ENCODE results near the gene HEBP1. TPM values are rescaled to one million over a fixed set of nuclear protein-coding genes. Genes with fewer than 3 reads are reported as not detected.

HEBP1 gene
- total and polyA plus RNA-seq, 4 donors, result 55.8 to 181 (median 75.6) TPM

DNA sequence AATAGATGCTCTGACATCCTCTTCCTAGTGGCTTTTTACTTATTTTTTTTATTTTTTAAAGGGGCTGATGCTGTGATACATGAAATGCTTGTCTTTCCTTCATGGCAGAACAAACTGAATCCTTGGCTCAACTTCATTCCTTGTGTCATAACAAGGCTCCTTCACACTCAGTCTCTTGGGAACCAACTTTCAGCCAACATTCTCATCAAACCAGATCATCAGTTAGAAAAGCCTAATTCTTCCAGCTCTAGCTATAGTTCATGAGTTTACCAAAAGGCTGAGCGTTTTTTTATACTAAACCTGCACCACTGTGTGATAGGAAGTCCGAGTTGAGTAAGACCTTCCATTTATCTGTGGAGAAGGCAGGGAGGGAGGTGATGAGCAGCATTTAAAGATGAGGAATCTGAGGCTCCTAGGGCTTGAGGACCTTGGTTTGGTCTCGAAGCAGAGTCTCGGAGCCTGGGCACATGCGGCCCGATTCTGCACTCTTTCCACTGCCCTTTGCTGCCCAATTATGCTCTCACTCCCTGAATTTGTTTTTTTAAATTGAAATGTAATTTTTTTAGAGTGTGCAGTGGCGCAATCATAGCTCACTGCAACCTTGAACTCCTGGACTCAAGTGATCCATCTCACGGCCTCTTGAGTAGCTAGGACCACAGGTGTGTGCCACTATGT is 56.3 kb downstream of the HEBP1 start:
- no peaks in the 10 kb centered on the region for H3K4me1 ChIP-seq (ENCODE audit: control insufficient read depth in 1 of 2, insufficient read depth in 2 of 2, low read length in 2 of 2)
- no peak for DNase-seq
- WGBS, 2 donors, result 86% methylated on average over 8 of the region's 8 CpGs
- no peaks in the 10 kb centered on the region for H3K36me3 ChIP-seq (ENCODE audit: control insufficient read depth in 1 of 2, insufficient read depth in 2 of 2, low read length in 1 of 2)
- H3K9me3 ChIP-seq (ENCODE audit: control insufficient read depth, low read length), result no peaks in the 10 kb centered on the region
- no peak for ATAC-seq (ENCODE audit: low FRiP score)
- no peaks in the 10 kb centered on the region for H3K27me3 ChIP-seq (ENCODE audit: control insufficient read depth in 1 of 2, insufficient read depth in 2 of 2, low read length in 1 of 2)
- no peak overlapping the region for H3K4me3 ChIP-seq (ENCODE audit: low read length in 2 of 2)
- H3K27ac ChIP-seq (ENCODE audit: low read depth in 1 of 2, low read length in 2 of 2), result no peak overlapping the region
- intact Hi-C loops (cut with DNase I), result no loop called here

DNA sequence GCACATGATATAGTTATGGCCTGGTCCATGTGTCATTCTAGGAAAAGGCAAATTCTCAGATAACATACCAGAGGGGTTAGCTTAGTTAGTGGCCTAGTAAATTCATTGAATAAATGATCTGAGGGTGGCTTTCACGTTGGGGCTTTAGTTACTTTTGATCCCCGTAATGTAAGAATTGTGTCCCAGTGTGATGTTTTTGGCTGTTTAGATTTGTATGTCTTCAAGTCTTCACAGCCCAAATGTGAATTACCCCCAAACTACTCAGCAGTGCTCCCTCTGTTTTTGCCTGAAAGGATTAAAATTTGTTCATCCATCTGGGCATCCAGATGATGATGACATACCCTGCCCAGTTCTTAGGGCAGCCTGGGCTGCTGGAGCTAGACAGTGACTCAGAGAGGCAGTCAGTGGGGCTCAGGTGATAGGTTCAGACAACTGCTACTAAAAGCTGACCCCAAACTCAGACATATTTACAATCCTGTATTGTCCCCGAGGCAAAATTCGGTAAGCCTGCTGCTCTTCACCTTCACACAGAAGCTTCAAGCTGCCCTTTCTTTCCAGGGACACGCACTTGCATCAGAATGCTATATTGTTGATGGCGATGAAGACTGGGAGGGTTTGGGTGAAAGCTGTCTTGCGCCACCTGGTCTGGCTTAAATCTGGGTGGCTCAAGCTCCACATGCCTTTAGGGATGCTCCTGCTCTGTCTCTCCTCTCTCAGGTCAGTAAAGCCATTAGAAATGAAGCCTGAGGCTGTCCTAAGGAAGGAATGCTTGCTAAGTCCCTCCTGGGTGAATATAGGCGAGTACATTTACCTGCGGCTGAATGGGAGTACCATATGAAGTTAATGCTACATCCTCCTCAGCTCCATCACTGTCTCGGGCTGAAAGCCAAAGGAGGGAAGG is 58.4 kb downstream of the HEBP1 start:
- ATAC-seq (ENCODE audit: low FRiP score), result no peak
- H3K27ac ChIP-seq (ENCODE audit: low read depth in 1 of 2, low read length in 2 of 2), result no peak overlapping the region
- H3K36me3 ChIP-seq (ENCODE audit: control insufficient read depth in 1 of 2, insufficient read depth in 2 of 2, low read length in 1 of 2), result peaks cover 0 to 2% of the 10 kb centered on the region in 2 donors
- 93 to 95% methylated on average over 10 of the region's 10 CpGs for WGBS, 2 donors
- DNase-seq, result no peak
- no peaks in the 10 kb centered on the region for H3K27me3 ChIP-seq (ENCODE audit: control insufficient read depth in 1 of 2, insufficient read depth in 2 of 2, low read length in 1 of 2)
- no peak overlapping the region for H3K4me3 ChIP-seq (ENCODE audit: low read length in 2 of 2)
- H3K4me1 ChIP-seq (ENCODE audit: control insufficient read depth in 1 of 2, insufficient read depth in 2 of 2, low read length in 2 of 2), result no peaks in the 10 kb centered on the region
- intact Hi-C loops (cut with DNase I), result no loop called here
- no peaks in the 10 kb centered on the region for H3K9me3 ChIP-seq (ENCODE audit: control insufficient read depth, low read length)

DNA sequence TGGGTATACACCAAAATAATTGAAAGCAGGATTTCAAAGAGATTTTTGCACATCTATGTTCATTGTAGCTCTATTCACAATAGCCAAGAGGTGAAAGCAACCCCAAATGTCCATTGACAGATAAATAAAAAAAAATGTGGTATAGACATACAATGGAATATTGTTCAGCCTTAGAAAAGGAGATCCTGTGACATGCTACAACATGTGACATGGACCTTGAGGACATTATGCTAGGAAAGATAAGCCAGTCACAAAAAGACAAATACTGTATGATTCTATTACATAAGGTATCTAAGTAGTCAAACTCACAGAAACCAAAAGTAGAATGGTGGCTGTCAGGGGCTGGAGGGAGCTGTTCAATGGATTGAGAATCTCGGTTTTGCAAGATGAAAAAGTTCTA is 60.2 kb downstream of the HEBP1 start:
- intact Hi-C loops (cut with DNase I), result no loop called here
- H3K4me1 ChIP-seq (ENCODE audit: control insufficient read depth in 1 of 2, insufficient read depth in 2 of 2, low read length in 2 of 2), result no peaks in the 10 kb centered on the region
- no peak overlapping the region for H3K4me3 ChIP-seq (ENCODE audit: low read length in 2 of 2)
- H3K27me3 ChIP-seq (ENCODE audit: control insufficient read depth in 1 of 2, insufficient read depth in 2 of 2, low read length in 1 of 2), result no peaks in the 10 kb centered on the region
- H3K9me3 ChIP-seq (ENCODE audit: control insufficient read depth, low read length), result no peaks in the 10 kb centered on the region
- H3K27ac ChIP-seq (ENCODE audit: low read depth in 1 of 2, low read length in 2 of 2), result no peak overlapping the region
- WGBS, 2 donors, result 70 to 74% methylated on average over 1 of the region's 1 CpG
- peaks cover 0 to 2% of the 10 kb centered on the region in 2 donors for H3K36me3 ChIP-seq (ENCODE audit: control insufficient read depth in 1 of 2, insufficient read depth in 2 of 2, low read length in 1 of 2)
- DNase-seq, result no peak
- ATAC-seq (ENCODE audit: low FRiP score), result no peak

DNA sequence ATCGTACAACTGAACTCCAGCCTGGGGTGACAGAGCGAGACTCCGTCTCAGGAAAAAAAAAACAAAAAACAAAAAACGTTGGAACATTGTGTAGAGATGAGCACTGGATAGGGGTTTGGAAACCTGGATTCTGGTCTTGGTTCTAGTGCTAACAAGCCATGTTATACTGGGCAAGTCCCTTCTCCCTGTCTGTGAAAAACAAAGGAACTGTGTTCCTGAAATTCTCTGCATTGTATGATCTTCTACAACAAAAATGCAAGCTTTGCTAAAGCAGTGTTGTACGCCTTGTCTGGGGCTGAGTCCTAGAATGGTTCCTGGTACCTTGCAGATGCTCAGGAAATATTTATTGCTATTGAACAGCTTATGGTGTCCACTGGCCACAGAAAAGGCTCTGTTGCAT is 61.5 kb downstream of the HEBP1 start:
- WGBS, 2 donors, result 70 to 77% methylated on average over 5 of the region's 5 CpGs
- no peak for DNase-seq
- intact Hi-C loops (cut with DNase I), result no loop called here
- no peaks in the 10 kb centered on the region for H3K27me3 ChIP-seq (ENCODE audit: control insufficient read depth in 1 of 2, insufficient read depth in 2 of 2, low read length in 1 of 2)
- no peak overlapping the region for H3K4me3 ChIP-seq (ENCODE audit: low read length in 2 of 2)
- H3K27ac ChIP-seq (ENCODE audit: low read depth in 1 of 2, low read length in 2 of 2), result no peak overlapping the region
- H3K9me3 ChIP-seq (ENCODE audit: control insufficient read depth, low read length), result no peaks in the 10 kb centered on the region
- peaks cover 0 to 2% of the 10 kb centered on the region in 2 donors for H3K36me3 ChIP-seq (ENCODE audit: control insufficient read depth in 1 of 2, insufficient read depth in 2 of 2, low read length in 1 of 2)
- no peaks in the 10 kb centered on the region for H3K4me1 ChIP-seq (ENCODE audit: control insufficient read depth in 1 of 2, insufficient read depth in 2 of 2, low read length in 2 of 2)
- no peak for ATAC-seq (ENCODE audit: low FRiP score)

- Histone ChIP-seq H3K9me3 (ENCODE audit: control insufficient read depth, low read length) (no peaks in the 10 kb centered on the region), H3K36me3 (ENCODE audit: control insufficient read depth in 1 of 2, insufficient read depth in 2 of 2, low read length in 1 of 2) (peaks cover 0 to 2% of the 10 kb centered on the region in 2 donors), H3K4me3 (ENCODE audit: low read length in 2 of 2) (no peak overlapping the region), H3K27me3 (ENCODE audit: control insufficient read depth in 1 of 2, insufficient read depth in 2 of 2, low read length in 1 of 2) (no peaks in the 10 kb centered on the region), H3K27ac (ENCODE audit: low read depth in 1 of 2, low read length in 2 of 2) (no peak overlapping the region), H3K4me1 (ENCODE audit: control insufficient read depth in 1 of 2, insufficient read depth in 2 of 2, low read length in 2 of 2) (no peaks in the 10 kb centered on the region)
- intact Hi-C loops (cut with DNase I), result no loop called here
- WGBS, 2 donors, result 96 to 97% methylated on average over 11 of the region's 11 CpGs
- no peak for ATAC-seq (ENCODE audit: low FRiP score)
- DNase-seq, result no peak
These were observed 63.0 kb downstream of the HEBP1 start for GRCh38 chr12:12936983-12937491.

GRCh38 chr12:12934556-12934955 is 65.5 kb downstream of the HEBP1 start:
- no peaks in the 10 kb centered on the region for H3K9me3 ChIP-seq (ENCODE audit: control insufficient read depth, low read length)
- no peak overlapping the region for H3K4me3 ChIP-seq (ENCODE audit: low read length in 2 of 2)
- peaks cover 0 to 2% of the 10 kb centered on the region in 2 donors for H3K36me3 ChIP-seq (ENCODE audit: control insufficient read depth in 1 of 2, insufficient read depth in 2 of 2, low read length in 1 of 2)
- no peak overlapping the region for H3K27ac ChIP-seq (ENCODE audit: low read depth in 1 of 2, low read length in 2 of 2)
- 58 to 65% methylated on average over 8 of the region's 8 CpGs for WGBS, 2 donors
- no peaks in the 10 kb centered on the region for H3K27me3 ChIP-seq (ENCODE audit: control insufficient read depth in 1 of 2, insufficient read depth in 2 of 2, low read length in 1 of 2)
- no peaks in the 10 kb centered on the region for H3K4me1 ChIP-seq (ENCODE audit: control insufficient read depth in 1 of 2, insufficient read depth in 2 of 2, low read length in 2 of 2)
- DNase-seq (no peak), ATAC-seq (ENCODE audit: low FRiP score) (no peak)
- intact Hi-C loops (cut with DNase I), result no loop called here

DNA sequence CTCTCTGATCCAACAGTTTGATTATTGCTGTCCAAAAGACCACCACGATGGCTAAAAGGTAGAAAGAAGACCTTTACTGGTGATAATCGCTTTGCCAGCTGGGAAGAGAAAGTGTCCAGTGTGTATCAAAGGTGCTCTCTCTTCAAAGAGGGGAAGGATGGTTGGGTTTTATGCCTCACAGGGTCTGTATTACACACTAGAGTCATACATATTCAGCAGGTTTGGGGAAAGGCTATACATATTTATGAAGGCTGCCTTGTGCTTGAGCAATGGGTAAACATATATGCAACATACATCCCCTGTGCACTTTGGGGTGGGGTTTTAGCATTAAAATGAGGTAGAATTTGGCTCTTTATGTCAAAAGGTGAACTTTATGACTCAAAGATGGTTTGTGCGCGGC is 66.3 kb downstream of the HEBP1 start:
- intact Hi-C loops (cut with DNase I), result no loop called here
- Histone ChIP-seq H3K27me3 (ENCODE audit: control insufficient read depth in 1 of 2, insufficient read depth in 2 of 2, low read length in 1 of 2) (no peaks in the 10 kb centered on the region), H3K9me3 (ENCODE audit: control insufficient read depth, low read length) (no peaks in the 10 kb centered on the region), H3K36me3 (ENCODE audit: control insufficient read depth in 1 of 2, insufficient read depth in 2 of 2, low read length in 1 of 2) (peaks cover 0 to 2% of the 10 kb centered on the region in 2 donors), H3K27ac (ENCODE audit: low read depth in 1 of 2, low read length in 2 of 2) (no peak overlapping the region), H3K4me3 (ENCODE audit: low read length in 2 of 2) (no peak overlapping the region), H3K4me1 (ENCODE audit: control insufficient read depth in 1 of 2, insufficient read depth in 2 of 2, low read length in 2 of 2) (no peaks in the 10 kb centered on the region)
- ATAC-seq (ENCODE audit: low FRiP score), result no peak
- WGBS, 2 donors, result 92 to 95% methylated on average over 4 of the region's 4 CpGs
- no peak for DNase-seq

DNA sequence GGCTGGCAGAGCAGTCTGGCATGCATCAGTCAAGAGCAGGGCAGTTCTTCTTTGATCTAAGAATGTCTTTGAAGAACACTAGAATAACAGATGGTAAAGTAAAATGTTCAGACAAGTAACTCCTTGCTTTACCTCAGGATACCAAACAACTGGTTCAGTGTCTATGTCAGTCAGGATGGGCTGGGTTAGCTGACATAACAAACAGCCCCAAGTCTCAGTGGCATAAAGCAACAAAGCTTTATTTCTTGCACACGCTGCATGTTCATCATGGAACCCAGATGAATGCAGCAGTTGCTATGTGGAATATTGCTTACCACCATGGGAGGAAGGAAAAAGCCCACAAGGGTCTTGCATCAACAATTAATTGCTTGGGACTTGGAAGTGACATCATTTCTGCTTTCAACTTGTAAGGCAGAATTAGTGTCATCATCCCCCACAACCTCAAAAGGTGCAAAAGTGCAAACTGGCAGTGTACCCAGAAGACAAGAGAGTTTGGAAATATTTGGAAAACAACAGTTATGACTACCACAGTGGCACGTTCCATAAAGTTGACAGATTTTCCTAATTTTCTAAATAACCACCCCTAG is 69.3 kb downstream of the HEBP1 start:
- no peaks in the 10 kb centered on the region for H3K9me3 ChIP-seq (ENCODE audit: control insufficient read depth, low read length)
- H3K4me3 ChIP-seq (ENCODE audit: low read length in 2 of 2), result no peak overlapping the region
- H3K27ac ChIP-seq (ENCODE audit: low read depth in 1 of 2, low read length in 2 of 2), result no peak overlapping the region
- 96 to 98% methylated on average over 2 of the region's 2 CpGs for WGBS, 2 donors
- intact Hi-C loops (cut with DNase I), result no loop called here
- ATAC-seq (ENCODE audit: low FRiP score), result no peak
- no peak for DNase-seq
- no peaks in the 10 kb centered on the region for H3K27me3 ChIP-seq (ENCODE audit: control insufficient read depth in 1 of 2, insufficient read depth in 2 of 2, low read length in 1 of 2)
- no peaks in the 10 kb centered on the region for H3K36me3 ChIP-seq (ENCODE audit: control insufficient read depth in 1 of 2, insufficient read depth in 2 of 2, low read length in 1 of 2)
- no peaks in the 10 kb centered on the region for H3K4me1 ChIP-seq (ENCODE audit: control insufficient read depth in 1 of 2, insufficient read depth in 2 of 2, low read length in 2 of 2)
